Measurements from ENCODE around the gene VSTM4.

- TF ChIP-seq CTCF (optimal IDR thresholded peaks at IDR 0.05 in 1 of 3, IDR thresholded peaks at IDR 0.05 in 1 of 3, conservative IDR thresholded peaks at IDR 0.05 in 1 of 3; ENCODE audit: extremely low read depth in 1 of 3, insufficient read depth in 2 of 3, low read length in 3 of 3), result no peak
- no peak for TF ChIP-seq EZH2 (IDR thresholded peaks at IDR 0.05; ENCODE audit: low read length)
Measured at GRCh38 chr10:49144058-49144720, 28.9 kb upstream of the VSTM4 start.
